ENCODE data around the gene SLC35B3.
"Not testable (repeated sequence)": the region's sequence is repeated elsewhere in the genome, so short reads cannot be mapped to it uniquely, and the experiment has no call there.

The SLC35B3 gene

GRCh38 chr6:8420031-8420588 lies 15.2 kb downstream of the SLC35B3 start:
- Histone ChIP-seq H3K4me3 (no peak overlapping the region), H3K4me2 (no peak overlapping the region), H3K4me1 (no peaks in the 10 kb centered on the region), H3K36me3 (peaks cover 23% of the 10 kb centered on the region), H4K20me1 (no peaks in the 10 kb centered on the region), H3K27me3 (no peaks in the 10 kb centered on the region), H3K9ac (no peak overlapping the region), H3K9me3 (no peaks in the 10 kb centered on the region), H3K27ac (no peak overlapping the region)
- no peak for TF ChIP-seq Cebpa-rat (IDR thresholded peaks at IDR 0.05)

- TF ChIP-seq Cebpa-rat (IDR thresholded peaks at IDR 0.05), result no peak
- Histone ChIP-seq H4K20me1 (no peaks in the 10 kb centered on the region), H3K27me3 (no peaks in the 10 kb centered on the region), H3K4me2 (no peak overlapping the region), H3K36me3 (peaks cover 45% of the 10 kb centered on the region), H3K4me1 (no peaks in the 10 kb centered on the region), H3K27ac (no peak overlapping the region), H3K9me3 (peaks cover 4% of the 10 kb centered on the region; the same call in 1 of the 2 replicates), H3K9ac (no peak overlapping the region), H3K4me3 (no peak overlapping the region)
Observed at GRCh38 chr6:8415913-8416312, 19.4 kb downstream of the SLC35B3 start.

- Histone ChIP-seq H3K4me1 (no peaks in the 10 kb centered on the region), H3K27ac (no peak overlapping the region)
- no peak for TF ChIP-seq Cebpa-rat (IDR thresholded peaks at IDR 0.05)
Observed at GRCh38 chr6:8415280-8415679, 20.1 kb downstream of the SLC35B3 start.

GRCh38 chr6:8414844-8415243 lies 20.5 kb downstream of the SLC35B3 start:
- peaks cover 4% of the 10 kb centered on the region; the same call in 1 of the 2 replicates for H3K9me3 ChIP-seq
- peaks cover 55% of the 10 kb centered on the region for H3K36me3 ChIP-seq
- H3K4me2 ChIP-seq, result no peak overlapping the region
- H3K27ac ChIP-seq, result no peak overlapping the region
- H4K20me1 ChIP-seq, result no peaks in the 10 kb centered on the region
- H3K4me1 ChIP-seq, result no peaks in the 10 kb centered on the region
- H3K9ac ChIP-seq, result no peak overlapping the region
- no peak overlapping the region for H3K4me3 ChIP-seq
- TF ChIP-seq Cebpa-rat (IDR thresholded peaks at IDR 0.05), result no peak
- H3K27me3 ChIP-seq, result no peaks in the 10 kb centered on the region

More at GRCh38 chr6:8415280-8415679, 20.1 kb downstream of the SLC35B3 start:
- Histone ChIP-seq H3K4me2 (no peak overlapping the region), H3K9ac (no peak overlapping the region), H4K20me1 (no peaks in the 10 kb centered on the region), H3K36me3 (peaks cover 50% of the 10 kb centered on the region), H3K27me3 (no peaks in the 10 kb centered on the region), H3K4me3 (no peak overlapping the region), H3K9me3 (peaks cover 4% of the 10 kb centered on the region; the same call in 1 of the 2 replicates)

- H4K20me1 ChIP-seq, result not testable (repeated sequence)
Observed at GRCh38 chr6:8405946-8406345, 29.4 kb downstream of the SLC35B3 start.

GRCh38 chr6:8402546-8402945 lies 32.8 kb downstream of the SLC35B3 start:
- no peaks in the 10 kb centered on the region for H3K36me3 ChIP-seq
- no peak overlapping the region for H3K27ac ChIP-seq
- H3K4me1 ChIP-seq, result no peaks in the 10 kb centered on the region
- no peak overlapping the region for H3K4me3 ChIP-seq
- no peaks in the 10 kb centered on the region for H4K20me1 ChIP-seq
- no peak overlapping the region for H3K9ac ChIP-seq
- H3K27me3 ChIP-seq, result no peaks in the 10 kb centered on the region
- H3K9me3 ChIP-seq, result no peaks in the 10 kb centered on the region
- no peak overlapping the region for H3K4me2 ChIP-seq
- no peak for TF ChIP-seq Cebpa-rat (IDR thresholded peaks at IDR 0.05)

More at GRCh38 chr6:8405946-8406345, 29.4 kb downstream of the SLC35B3 start:
- H3K9ac ChIP-seq, H3K9me3 ChIP-seq, H3K27me3 ChIP-seq, H3K4me3 ChIP-seq, H3K4me1 ChIP-seq, H3K4me2 ChIP-seq, H3K27ac ChIP-seq: not testable (repeated sequence)
- peaks cover 15% of the 10 kb centered on the region for H3K36me3 ChIP-seq

GRCh38 chr6:8400663-8401062 lies 34.7 kb downstream of the SLC35B3 start:
- H3K9me3 ChIP-seq, result no peaks in the 10 kb centered on the region
- H3K4me1 ChIP-seq, result no peaks in the 10 kb centered on the region
- H3K4me2 ChIP-seq, result no peak overlapping the region
- no peaks in the 10 kb centered on the region for H3K27me3 ChIP-seq
- no peak overlapping the region for H3K4me3 ChIP-seq
- no peak overlapping the region for H3K9ac ChIP-seq
- no peak for TF ChIP-seq Cebpa-rat (IDR thresholded peaks at IDR 0.05)
- no peaks in the 10 kb centered on the region for H3K36me3 ChIP-seq
- H4K20me1 ChIP-seq, result no peaks in the 10 kb centered on the region
- H3K27ac ChIP-seq, result no peak overlapping the region

GRCh38 chr6:8392569-8392968 lies 42.8 kb downstream of the SLC35B3 start:
- Histone ChIP-seq H3K9me3 (no peaks in the 10 kb centered on the region), H3K27ac (no peak overlapping the region), H3K27me3 (no peaks in the 10 kb centered on the region), H3K4me1 (peaks cover 10% of the 10 kb centered on the region), H3K4me3 (no peak overlapping the region), H3K4me2 (peak overlapping the region; percentile 39), H3K9ac (no peak overlapping the region), H3K36me3 (no peaks in the 10 kb centered on the region), H4K20me1 (no peaks in the 10 kb centered on the region)
- no peak for TF ChIP-seq Cebpa-rat (IDR thresholded peaks at IDR 0.05)

- H3K9ac ChIP-seq, result no peak overlapping the region
- no peaks in the 10 kb centered on the region for H3K9me3 ChIP-seq
- H3K4me3 ChIP-seq, result no peak overlapping the region
- no peaks in the 10 kb centered on the region for H3K36me3 ChIP-seq
- H4K20me1 ChIP-seq, result no peaks in the 10 kb centered on the region
- H3K4me2 ChIP-seq, result 0 out of 2 replicates have a peak overlapping the region, but pooled peaks have one; percentile 39
- no peak for TF ChIP-seq Cebpa-rat (IDR thresholded peaks at IDR 0.05)
- H3K4me1 ChIP-seq, result peaks cover 10% of the 10 kb centered on the region
- H3K27ac ChIP-seq, result no peak overlapping the region
- H3K27me3 ChIP-seq, result no peaks in the 10 kb centered on the region
Observed at GRCh38 chr6:8391934-8392333, 43.4 kb downstream of the SLC35B3 start.

- Histone ChIP-seq H3K4me1 (peaks cover 10% of the 10 kb centered on the region), H3K27ac (no peak overlapping the region), H3K36me3 (no peaks in the 10 kb centered on the region), H3K9ac (no peak overlapping the region), H4K20me1 (no peaks in the 10 kb centered on the region), H3K4me3 (no peak overlapping the region), H3K4me2 (no peak overlapping the region), H3K27me3 (no peaks in the 10 kb centered on the region), H3K9me3 (no peaks in the 10 kb centered on the region)
- TF ChIP-seq Cebpa-rat (IDR thresholded peaks at IDR 0.05), result no peak
Observed at GRCh38 chr6:8389036-8389818, 46.1 kb downstream of the SLC35B3 start.

All from BLaER1 (cell line).